Dendritic cell treated with granulocyte-macrophage colony-stimulating factor and Interleukin-4, amounts not matched to agents 40 ng/mL and 50 ng/mL, for 4 days (primary cell): Measurements from ENCODE around the gene NOP16.
"Not testable (repeated sequence)": the region's sequence is repeated elsewhere in the genome, so short reads cannot be mapped to it uniquely, and the experiment has no call there.

ENCODE experiments used
- H3K27ac Mint-ChIP-seq: one replicate; pipeline ENCODE4 v1.8.0; 2022; ENCODE audit warnings: mild to moderate bottlenecking, mixed read lengths
- H3K27me3 Mint-ChIP-seq: one replicate; pipeline ENCODE4 v1.8.0; 2022; ENCODE audit warnings: mild to moderate bottlenecking, mixed read lengths
- H3K36me3 Mint-ChIP-seq: one replicate; pipeline ENCODE4 v1.8.0; 2022; ENCODE audit warnings: low read depth, mixed read lengths
- H3K4me1 Mint-ChIP-seq: one replicate; pipeline ENCODE4 v1.8.0; 2022; ENCODE audit warnings: low read depth, mixed read lengths
- H3K4me3 Mint-ChIP-seq: one replicate; pipeline ENCODE4 v1.8.0; 2022; ENCODE audit warnings: mild to moderate bottlenecking, moderate library complexity, mixed read lengths
- H3K9me3 Mint-ChIP-seq: one replicate; pipeline ENCODE4 v1.8.0; 2022; ENCODE audit warnings: mixed read lengths
- intact Hi-C: fragments of 100-400 bp; cut with micrococcal nuclease; formaldehyde crosslinking; loops from one replicate; pipeline ENCODE4 v1.15.0; 2022

NOP16 gene

GRCh38 chr5:176415952-176416924, 27.8 kb upstream of the NOP16 start, which contains the start of gene CLTB:
Gene CLTB, minus strand, starts transcription at chr5:176416539. Its CDS starts 176 bp downstream, at chr5:176416363.
- H3K9me3 Mint-ChIP-seq, result no peaks in the 10 kb centered on the region
- peak within 1 kb of the TSS; percentile 91 for H3K4me3 Mint-ChIP-seq
- peaks cover 9% of the 10 kb centered on the region for H3K27me3 Mint-ChIP-seq
- intact Hi-C loops, result loop anchor here (1.0 to 10.0 kb wide), 6 partner anchors 27 to 231 kb away; partner anchors contain the start of genes FAF2, RNF44 and TSPAN17
- peaks cover 18% of the 10 kb centered on the region for H3K36me3 Mint-ChIP-seq
- H3K4me1 Mint-ChIP-seq, result peaks cover 39% of the 10 kb centered on the region
- peak within 1 kb of the TSS; percentile 88 for H3K27ac Mint-ChIP-seq

DNA sequence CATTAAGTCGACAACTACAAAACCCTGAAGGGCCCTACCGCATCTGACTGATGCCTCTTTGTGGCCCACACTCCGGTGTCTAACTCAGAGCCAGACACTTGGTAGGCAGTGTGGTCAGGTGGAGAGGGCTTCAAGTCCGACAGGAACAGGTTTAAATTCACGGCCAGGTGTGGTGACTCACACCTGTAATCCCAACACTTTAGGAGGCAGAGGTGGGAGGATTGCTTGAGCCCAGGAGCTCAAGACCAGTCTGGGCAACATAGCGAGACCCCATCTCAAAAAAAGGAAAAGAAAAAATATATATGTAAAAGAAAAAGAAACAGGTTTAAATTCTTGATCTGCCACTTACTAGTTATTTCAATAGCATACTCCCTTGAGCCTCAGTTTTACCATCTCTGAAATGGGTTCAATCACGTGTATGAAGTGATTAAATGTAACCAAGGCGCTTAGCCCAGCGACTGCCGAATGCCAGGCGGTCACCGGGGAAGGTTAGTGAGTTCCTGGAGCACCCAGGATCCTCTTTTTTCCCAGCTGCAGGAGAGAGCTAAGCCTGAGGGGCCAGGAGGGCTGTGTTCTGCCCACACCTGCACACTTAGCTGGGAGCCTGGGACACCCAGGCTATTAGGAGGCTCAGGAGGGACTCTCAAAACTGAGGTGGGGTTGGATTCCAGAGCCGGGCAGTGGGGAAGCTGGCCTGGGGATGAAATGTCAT, 27.0 kb upstream of the NOP16 start:
- peak overlapping the region; percentile 91 for H3K4me3 Mint-ChIP-seq
- intact Hi-C loops, result loop anchor here (10.0 kb wide), 3 partner anchors 69 to 159 kb away; partner anchors contain the start of gene RNF44
- H3K27me3 Mint-ChIP-seq, result peaks cover 5% of the 10 kb centered on the region
- peak overlapping the region; percentile 88 for H3K27ac Mint-ChIP-seq
- peaks cover 27% of the 10 kb centered on the region for H3K36me3 Mint-ChIP-seq
- H3K9me3 Mint-ChIP-seq, result no peaks in the 10 kb centered on the region
- peaks cover 47% of the 10 kb centered on the region for H3K4me1 Mint-ChIP-seq

DNA sequence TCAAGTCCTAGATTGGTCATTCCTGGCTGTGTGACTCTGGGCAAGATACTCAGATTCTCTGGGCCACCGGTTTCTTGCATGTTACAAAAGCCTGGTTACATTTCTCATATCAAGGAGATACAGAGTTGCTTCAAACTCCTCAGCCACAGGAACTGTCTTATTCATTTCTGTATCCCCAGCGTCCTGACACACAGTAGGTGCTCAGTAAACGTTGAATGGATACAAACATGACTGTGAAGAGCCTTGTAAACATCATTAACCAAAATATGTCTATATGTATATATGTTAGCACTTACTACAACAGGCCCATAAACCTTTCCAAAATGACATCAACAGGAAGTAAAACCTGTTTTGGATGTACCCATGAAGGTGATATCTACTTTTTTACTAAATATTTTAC, 26.3 kb upstream of the NOP16 start:
- H3K27me3 Mint-ChIP-seq, result peaks cover 5% of the 10 kb centered on the region
- intact Hi-C loops, result loop anchor here (10.0 kb wide), 3 partner anchors 70 to 160 kb away; partner anchors contain the start of gene RNF44
- peaks cover 34% of the 10 kb centered on the region for H3K36me3 Mint-ChIP-seq
- no peak overlapping the region for H3K4me3 Mint-ChIP-seq
- peaks cover 47% of the 10 kb centered on the region for H3K4me1 Mint-ChIP-seq
- H3K27ac Mint-ChIP-seq, result no peak overlapping the region
- no peaks in the 10 kb centered on the region for H3K9me3 Mint-ChIP-seq

GRCh38 chr5:176413709-176414191, 25.4 kb upstream of the NOP16 start:
- Mint-ChIP-seq H3K9me3 (no peaks in the 10 kb centered on the region), H3K4me1 (peaks cover 47% of the 10 kb centered on the region), H3K27ac (no peak overlapping the region), H3K27me3 (peaks cover 5% of the 10 kb centered on the region), H3K36me3 (peaks cover 43% of the 10 kb centered on the region), H3K4me3 (no peak overlapping the region)
- intact Hi-C loops, result loop anchor here (10.0 kb wide), 3 partner anchors 71 to 161 kb away; partner anchors contain the start of gene RNF44

GRCh38 chr5:176413255-176413565, 24.8 kb upstream of the NOP16 start:
- Mint-ChIP-seq H3K4me3 (no peak overlapping the region), H3K4me1 (peaks cover 47% of the 10 kb centered on the region)

GRCh38 chr5:176412517-176413254, 24.3 kb upstream of the NOP16 start:
- Mint-ChIP-seq H3K4me3 (no peak overlapping the region), H3K27ac (peak overlapping the region; percentile 38), H3K4me1 (peaks cover 47% of the 10 kb centered on the region), H3K27me3 (peaks cover 5% of the 10 kb centered on the region), H3K9me3 (no peaks in the 10 kb centered on the region), H3K36me3 (peaks cover 53% of the 10 kb centered on the region)
- intact Hi-C loops, result loop anchor here (10.0 kb wide), 3 partner anchors 72 to 162 kb away; partner anchors contain the start of gene RNF44

More at GRCh38 chr5:176413255-176413565, 24.8 kb upstream of the NOP16 start:
- H3K36me3 Mint-ChIP-seq, result peaks cover 47% of the 10 kb centered on the region
- H3K27me3 Mint-ChIP-seq, result peaks cover 5% of the 10 kb centered on the region
- H3K27ac Mint-ChIP-seq, result peak overlapping the region; percentile 7
- intact Hi-C loops, result loop anchor here (10.0 kb wide), 3 partner anchors 72 to 162 kb away; partner anchors contain the start of gene RNF44
- H3K9me3 Mint-ChIP-seq, result no peaks in the 10 kb centered on the region

- Mint-ChIP-seq H3K9me3 (no peaks in the 10 kb centered on the region), H3K36me3 (peaks cover 73% of the 10 kb centered on the region), H3K27me3 (no peaks in the 10 kb centered on the region), H3K27ac (no peak overlapping the region), H3K4me1 (peaks cover 51% of the 10 kb centered on the region), H3K4me3 (no peak overlapping the region)
- intact Hi-C loops, result loop anchor here (10.0 kb wide), 3 partner anchors 74 to 164 kb away; partner anchors contain the start of gene RNF44
These were observed 22.2 kb upstream of the NOP16 start for GRCh38 chr5:176410486-176411180.

DNA sequence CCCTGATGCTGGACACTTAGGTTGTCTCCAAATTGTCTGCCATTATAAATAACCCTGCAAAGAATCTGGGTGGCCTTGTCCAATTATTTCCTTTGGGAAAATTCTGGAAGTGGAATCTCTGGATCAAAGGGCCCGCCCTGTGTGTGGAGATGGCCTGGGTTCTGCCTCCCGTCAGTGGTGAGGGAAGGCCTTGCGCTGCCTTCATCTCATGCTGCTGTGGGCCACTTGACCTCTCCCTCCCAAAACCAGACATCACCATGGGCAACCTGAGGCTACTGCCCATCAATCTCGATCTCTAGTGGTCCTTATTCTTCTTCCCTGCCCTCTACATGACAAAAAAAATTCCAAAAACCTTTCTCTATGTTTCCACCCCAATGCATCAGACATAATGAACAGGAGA, 21.4 kb upstream of the NOP16 start:
- Mint-ChIP-seq H3K4me3 (no peak overlapping the region), H3K36me3 (peaks cover 82% of the 10 kb centered on the region), H3K9me3 (no peaks in the 10 kb centered on the region), H3K27ac (no peak overlapping the region), H3K27me3 (no peaks in the 10 kb centered on the region), H3K4me1 (peaks cover 45% of the 10 kb centered on the region)
- intact Hi-C loops, result loop anchor here (10.0 kb wide), 3 partner anchors 75 to 165 kb away; partner anchors contain the start of gene RNF44

DNA sequence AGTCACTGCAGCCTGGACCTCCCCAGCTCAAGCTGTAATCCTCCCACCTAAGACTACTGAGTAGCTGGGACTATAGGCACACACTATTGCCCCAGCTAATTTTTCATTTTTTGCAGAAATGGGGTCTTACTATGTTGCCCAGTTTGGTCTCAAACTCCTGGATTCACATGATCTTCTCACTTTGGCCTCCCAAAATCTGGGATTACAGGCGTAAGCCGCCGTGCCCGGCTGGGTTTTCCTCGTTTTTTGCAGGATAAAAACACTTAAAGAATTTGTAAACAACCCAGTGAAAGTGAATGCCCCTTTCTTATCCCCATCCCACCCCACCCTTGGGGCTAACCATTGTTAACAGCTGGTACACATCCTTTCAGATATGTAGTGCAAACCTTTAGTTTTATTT, 20.2 kb upstream of the NOP16 start:
- H3K27me3 Mint-ChIP-seq, result no peaks in the 10 kb centered on the region
- peaks cover 34% of the 10 kb centered on the region for H3K4me1 Mint-ChIP-seq
- no peaks in the 10 kb centered on the region for H3K9me3 Mint-ChIP-seq
- H3K36me3 Mint-ChIP-seq, result peaks cover 94% of the 10 kb centered on the region
- H3K4me3 Mint-ChIP-seq, result no peak overlapping the region
- no peak overlapping the region for H3K27ac Mint-ChIP-seq
- intact Hi-C loops, result no loop called here

GRCh38 chr5:176408252-176408573, 19.8 kb upstream of the NOP16 start:
- H3K27ac Mint-ChIP-seq, H3K27me3 Mint-ChIP-seq, H3K4me3 Mint-ChIP-seq, H3K9me3 Mint-ChIP-seq, intact Hi-C loops: not testable (repeated sequence)
- peaks cover 30% of the 10 kb centered on the region for H3K4me1 Mint-ChIP-seq
- H3K36me3 Mint-ChIP-seq, result peaks cover 97% of the 10 kb centered on the region

GRCh38 chr5:176407456-176408251, 19.3 kb upstream of the NOP16 start:
- no peak overlapping the region for H3K4me3 Mint-ChIP-seq
- peaks cover 92% of the 10 kb centered on the region for H3K36me3 Mint-ChIP-seq
- no peaks in the 10 kb centered on the region for H3K27me3 Mint-ChIP-seq
- no peaks in the 10 kb centered on the region for H3K9me3 Mint-ChIP-seq
- intact Hi-C loops, result no loop called here
- H3K4me1 Mint-ChIP-seq, result peaks cover 25% of the 10 kb centered on the region
- no peak overlapping the region for H3K27ac Mint-ChIP-seq

GRCh38 chr5:176406436-176407052, 18.1 kb upstream of the NOP16 start:
- Mint-ChIP-seq H3K9me3 (no peaks in the 10 kb centered on the region), H3K27me3 (no peaks in the 10 kb centered on the region), H3K27ac (no peak overlapping the region), H3K36me3 (peaks cover 87% of the 10 kb centered on the region), H3K4me1 (peaks cover 20% of the 10 kb centered on the region), H3K4me3 (no peak overlapping the region)
- intact Hi-C loops, result no loop called here
